PC-3 (cell line): Measurements from ENCODE around the gene VPS41. TPM values are rescaled to one million over a fixed set of nuclear protein-coding genes. Genes with fewer than 3 reads are reported as not detected.
A peak's percentile ranks its signal among the peaks of the same experiment; 100 is the strongest.

Experiments used
- ATAC-seq: fragments of 200-7000 bp; cut with Tn5 transposase; 2 replicates; pipeline ENCODE4 v1.9.1; 2020; ENCODE audit warnings: mild to moderate bottlenecking, moderate library complexity
- BruUV-seq: library from RNA; stranded (reverse); fragments of 400-500 nt; replicated peaks from 2 replicates; lab custom pipeline; 2021; lab: Mats Ljungman, UMichigan
- CTCF ChIA-PET: fragments of 300-600 bp; sonication (Branson Sonifier 250); formaldehyde crosslinking; loops from one replicate; lab custom pipeline; 2022; ENCODE audit warnings: antibody characterized with exemption; lab: Charles Lee
- POLR2A ChIA-PET: fragments of 300-600 bp; sonication (Branson Sonifier 250); formaldehyde crosslinking; loops from one replicate; lab custom pipeline; 2022; ENCODE audit warnings: antibody characterized with exemption; ENCODE audit not compliant: unreplicated experiment; lab: Charles Lee
- DNase-seq: peaks from one replicate; pipeline ENCODE4 v3.0.0-alpha.2; 2015
- H2AFZ ChIP-seq: fragments of 300-600 bp; sonication (generic); 2 replicates; pipeline ENCODE4 v1.6.0; 2016; ENCODE audit warnings: antibody characterized with exemption, low read length
- H3F3A ChIP-seq: fragments of 300-600 bp; sonication (generic); one replicate; pipeline ENCODE4 v1.6.0; 2017; ENCODE audit warnings: antibody characterized with exemption, low read length, control low read depth, mild to moderate bottlenecking; ENCODE audit not compliant: unreplicated experiment
- H3K27ac ChIP-seq: fragments of 300-600 bp; sonication (generic); 2 replicates; pipeline ENCODE4 v1.5.1; 2016; ENCODE audit warnings: mild to moderate bottlenecking, low read length
- H3K27me3 ChIP-seq: fragments of 300-600 bp; sonication (generic); 2 replicates; pipeline ENCODE4 v1.6.1; 2016; ENCODE audit warnings: low read length, mixed read lengths
- H3K36me3 ChIP-seq: fragments of 300-600 bp; sonication (generic); 2 replicates; pipeline ENCODE4 v1.6.1; 2016; ENCODE audit warnings: low read depth, mixed run types, low read length, mixed read lengths
- H3K4me1 ChIP-seq: fragments of 300-600 bp; sonication (generic); 2 replicates; pipeline ENCODE4 v1.5.1; 2016; ENCODE audit warnings: low read length; ENCODE audit not compliant: insufficient read depth
- H3K4me2 ChIP-seq: fragments of 300-600 bp; sonication (generic); 2 replicates; pipeline ENCODE4 v1.6.0; 2016; ENCODE audit warnings: low read length
- H3K4me3 ChIP-seq: fragments of 300-600 bp; sonication (generic); 2 replicates; pipeline ENCODE4 v1.5.1; 2016; ENCODE audit warnings: mild to moderate bottlenecking, low read length, mixed read lengths
- H3K79me2 ChIP-seq: fragments of 300-600 bp; sonication (generic); 2 replicates; pipeline ENCODE4 v1.6.1; 2017; ENCODE audit warnings: low read length, mixed read lengths
- H3K9ac ChIP-seq: fragments of 300-600 bp; sonication (generic); 2 replicates; pipeline ENCODE4 v1.6.0; 2016; ENCODE audit warnings: mild to moderate bottlenecking, low read length
- H3K9me2 ChIP-seq: fragments of 300-600 bp; sonication (generic); replicated peaks from 2 replicates; pipeline ENCODE4 v1.6.1; 2016; ENCODE audit warnings: mixed run types, low read length, mixed read lengths
- H3K9me3 ChIP-seq: fragments of 300-600 bp; sonication (generic); 2 replicates; pipeline ENCODE4 v1.6.1; 2016; ENCODE audit warnings: low read length, mixed read lengths
- H4K20me1 ChIP-seq: fragments of 300-600 bp; sonication (generic); 2 replicates; pipeline ENCODE4 v1.6.1; 2016; ENCODE audit warnings: low read length, mixed read lengths
- EZH2 ChIP-seq: fragments of 300-600 bp; sonication (generic); IDR thresholded peaks from one replicate; pipeline ENCODE4 v1.6.1; 2017; ENCODE audit warnings: antibody characterized with exemption, mild to moderate bottlenecking, low read length; ENCODE audit not compliant: unreplicated experiment
- EZH2phosphoT487 ChIP-seq: fragments of 300-600 bp; sonication (generic); IDR thresholded peaks from 2 replicates; pipeline ENCODE4 v1.6.1; 2018; ENCODE audit warnings: mild to moderate bottlenecking, antibody characterized with exemption, low read length, borderline replicate concordance
- intact Hi-C: fragments of 100-400 bp; cut with micrococcal nuclease; formaldehyde crosslinking; loops from 2 replicates; pipeline ENCODE4 v1.9.0; 2023
- total RNA-seq: library from RNA; depleted of rRNA; stranded (reverse); fragments of >200 nt; gene quantifications from 2 replicates; pipeline ENCODE4 v1.2.3, GENCODE V29; 2014
- TF ChIP-seq, protein P1 (sequence below): fragments of 300-600 bp; sonication (generic); conservative IDR thresholded peaks from 2 replicates; pipeline ENCODE4 v1.5.1; 2017; ENCODE audit warnings: antibody characterized with exemption, low read depth, mild to moderate bottlenecking, low read length

VPS41 gene
- total RNA-seq, 1 experiment from 2014 or later, result 35.2 TPM

DNA sequence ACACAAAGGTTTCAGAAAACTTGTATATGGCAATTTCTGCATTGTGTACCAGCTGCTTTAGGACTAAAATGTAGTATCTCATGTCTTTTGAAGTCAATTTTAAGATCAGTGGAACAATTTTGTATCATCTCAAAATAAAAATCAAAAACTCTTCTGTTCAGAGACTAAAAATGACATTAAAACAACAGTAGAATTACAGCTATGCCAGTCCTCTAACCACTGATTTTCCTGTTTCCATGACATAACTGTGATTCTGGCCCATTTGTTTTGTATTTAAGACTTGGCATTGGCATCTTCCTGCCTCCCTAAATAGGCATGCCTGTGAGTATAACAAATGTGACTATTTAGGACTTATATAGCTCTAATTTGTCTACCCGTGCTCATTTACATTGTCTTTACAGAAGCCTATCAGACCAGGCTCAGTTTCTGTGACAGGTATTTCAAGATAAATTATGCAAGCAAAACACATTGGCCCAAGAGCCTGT is 29.1 kb upstream of the VPS41 start:
- ATAC-seq (no peak), DNase-seq (no peak)
- Histone ChIP-seq H3K36me3 (no peaks in the 10 kb centered on the region), H4K20me1 (no peaks in the 10 kb centered on the region), H3K4me1 (no peaks in the 10 kb centered on the region), H3K27me3 (peaks cover 65% of the 10 kb centered on the region), H3K9ac (no peak overlapping the region), H3K9me2 (no peaks in the 10 kb centered on the region), H3K4me3 (no peak overlapping the region), H3F3A (no peaks in the 10 kb centered on the region), H3K79me2 (no peaks in the 10 kb centered on the region), H3K9me3 (no peaks in the 10 kb centered on the region), H3K4me2 (no peak overlapping the region), H2AFZ (no peak overlapping the region), H3K27ac (no peak overlapping the region)
- TF ChIP-seq, protein P1, sequence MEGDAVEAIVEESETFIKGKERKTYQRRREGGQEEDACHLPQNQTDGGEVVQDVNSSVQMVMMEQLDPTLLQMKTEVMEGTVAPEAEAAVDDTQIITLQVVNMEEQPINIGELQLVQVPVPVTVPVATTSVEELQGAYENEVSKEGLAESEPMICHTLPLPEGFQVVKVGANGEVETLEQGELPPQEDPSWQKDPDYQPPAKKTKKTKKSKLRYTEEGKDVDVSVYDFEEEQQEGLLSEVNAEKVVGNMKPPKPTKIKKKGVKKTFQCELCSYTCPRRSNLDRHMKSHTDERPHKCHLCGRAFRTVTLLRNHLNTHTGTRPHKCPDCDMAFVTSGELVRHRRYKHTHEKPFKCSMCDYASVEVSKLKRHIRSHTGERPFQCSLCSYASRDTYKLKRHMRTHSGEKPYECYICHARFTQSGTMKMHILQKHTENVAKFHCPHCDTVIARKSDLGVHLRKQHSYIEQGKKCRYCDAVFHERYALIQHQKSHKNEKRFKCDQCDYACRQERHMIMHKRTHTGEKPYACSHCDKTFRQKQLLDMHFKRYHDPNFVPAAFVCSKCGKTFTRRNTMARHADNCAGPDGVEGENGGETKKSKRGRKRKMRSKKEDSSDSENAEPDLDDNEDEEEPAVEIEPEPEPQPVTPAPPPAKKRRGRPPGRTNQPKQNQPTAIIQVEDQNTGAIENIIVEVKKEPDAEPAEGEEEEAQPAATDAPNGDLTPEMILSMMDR, result no peak
- ChIA-PET POLR2A (no interaction called here), CTCF (no interaction called here)
- BruUV-seq, result no TSS peak
- intact Hi-C loops, result no loop called here

DNA sequence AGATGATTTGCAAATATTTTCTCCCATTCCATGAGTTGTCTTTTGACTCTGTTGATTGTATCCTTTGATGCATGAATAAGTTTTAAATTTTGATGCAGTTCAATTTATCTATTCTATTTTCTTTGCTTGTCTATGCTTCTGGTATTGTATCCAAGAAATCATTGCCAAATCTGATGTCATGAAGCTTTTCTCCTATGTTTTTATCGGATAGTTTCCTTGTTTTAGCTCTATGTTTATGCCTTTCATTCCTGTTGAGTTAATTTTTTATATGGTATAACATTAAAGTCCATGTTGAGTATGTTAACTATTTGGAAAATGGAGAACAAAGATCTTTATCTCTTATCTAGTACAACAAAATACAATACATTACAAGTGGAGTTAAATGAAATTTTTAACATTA is 27.6 kb upstream of the VPS41 start:
- BruUV-seq, result no TSS peak
- Histone ChIP-seq H3K4me1 (no peaks in the 10 kb centered on the region), H4K20me1 (no peaks in the 10 kb centered on the region), H3K27me3 (peaks cover 52% of the 10 kb centered on the region), H3K36me3 (no peaks in the 10 kb centered on the region), H3K9me3 (no peaks in the 10 kb centered on the region), H3K79me2 (no peaks in the 10 kb centered on the region), H3K4me3 (no peak overlapping the region), H3K9me2 (no peaks in the 10 kb centered on the region), H3K27ac (no peak overlapping the region), H3K9ac (no peak overlapping the region), H2AFZ (no peak overlapping the region), H3F3A (no peaks in the 10 kb centered on the region), H3K4me2 (no peak overlapping the region)
- ChIA-PET POLR2A (no interaction called here), CTCF (no interaction called here)
- no peak for ATAC-seq
- TF ChIP-seq EZH2phosphoT487 (no peak), EZH2 (no peak)
- TF ChIP-seq, protein P1, result no peak
- no peak for DNase-seq
- intact Hi-C loops, result no loop called here

DNA sequence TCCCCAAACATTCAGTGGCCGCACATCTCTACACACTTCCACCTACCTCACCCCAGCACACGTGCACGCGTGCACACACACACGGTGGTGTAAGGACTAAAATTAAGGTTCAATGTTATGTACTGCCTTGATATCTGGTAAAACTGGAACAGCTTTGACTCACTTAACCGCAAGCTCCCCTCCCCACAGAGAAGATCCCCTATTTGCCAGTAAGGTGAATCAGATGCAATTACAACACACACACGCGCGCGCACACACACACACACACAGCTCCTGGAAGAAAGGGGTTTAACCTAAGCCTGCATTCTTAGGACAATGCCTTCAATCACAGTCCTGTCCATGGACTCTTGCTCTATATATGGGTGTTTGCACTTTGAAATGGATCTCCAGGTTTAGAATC is 25.5 kb upstream of the VPS41 start:
- peak; percentile 44 for DNase-seq
- intact Hi-C loops, result no loop called here
- no TSS peak for BruUV-seq

More for the DNA sequence above, 25.5 kb upstream of the VPS41 start:
- H3K9me3 ChIP-seq, result no peaks in the 10 kb centered on the region
- no peaks in the 10 kb centered on the region for H3K4me1 ChIP-seq
- H3K27ac ChIP-seq, result no peak overlapping the region
- H4K20me1 ChIP-seq, result no peaks in the 10 kb centered on the region
- no peaks in the 10 kb centered on the region for H3K9me2 ChIP-seq
- TF ChIP-seq, protein P1, result no peak
- TF ChIP-seq EZH2, result no peak
- no peak for TF ChIP-seq EZH2phosphoT487
- H3K9ac ChIP-seq, result no peak overlapping the region
- H3K4me3 ChIP-seq, result no peak overlapping the region
- H3K79me2 ChIP-seq, result no peaks in the 10 kb centered on the region
- no peak overlapping the region for H2AFZ ChIP-seq
- no peaks in the 10 kb centered on the region for H3F3A ChIP-seq
- CTCF ChIA-PET, result interaction anchor here (0.6 kb wide), 1 partner anchor 135 kb away, joined by 3 read pairs; no protein-coding TSS in a partner anchor
- peaks cover 36% of the 10 kb centered on the region for H3K27me3 ChIP-seq
- ATAC-seq, result peak; percentile 49
- H3K4me2 ChIP-seq, result no peak overlapping the region
- POLR2A ChIA-PET, result no interaction called here
- no peaks in the 10 kb centered on the region for H3K36me3 ChIP-seq
